Measurements from ENCODE around the gene PPM1E.

The PPM1E gene

GRCh38 chr17:58993311-58993710 is 237.7 kb downstream of the PPM1E start:
- TF ChIP-seq EZH2phosphoT487 (IDR thresholded peaks at IDR 0.05; ENCODE audit: low read depth) (no peak), CTCF (IDR thresholded peaks at IDR 0.05; ENCODE audit: low read depth, low read length) (no peak)
- no peaks in the 10 kb centered on the region for H3K9me3 ChIP-seq (ENCODE audit: insufficient read depth, low read length)
- 0 out of 2 replicates have a peak, but pooled peaks cover 5% of the 10 kb centered on the region for H3K79me2 ChIP-seq (ENCODE audit: low read length)
- H3K4me2 ChIP-seq (ENCODE audit: low read length), result no peak overlapping the region
- H3K4me1 ChIP-seq (ENCODE audit: low read length), result peaks cover 27% of the 10 kb centered on the region
- no peak overlapping the region for H3K9ac ChIP-seq (ENCODE audit: low read length)
- peak overlapping the region; percentile 27; the same call in 1 of the 2 replicates for H3K27ac ChIP-seq (ENCODE audit: low read length)
- no peaks in the 10 kb centered on the region for H3K27me3 ChIP-seq (ENCODE audit: low read depth, low read length)
- H3K4me3 ChIP-seq (ENCODE audit: low read length), result no peak overlapping the region
- no peak overlapping the region for H2AFZ ChIP-seq (ENCODE audit: low read depth, low read length)
- H3K36me3 ChIP-seq (replicated peaks; ENCODE audit: low read depth, low read length), result peaks cover 15% of the 10 kb centered on the region
- H4K20me1 ChIP-seq (ENCODE audit: insufficient read depth, low read length), result no peaks in the 10 kb centered on the region

- Histone ChIP-seq H3K79me2 (ENCODE audit: low read length) (0 out of 2 replicates have a peak, but pooled peaks cover 5% of the 10 kb centered on the region), H3K27ac (ENCODE audit: low read length) (no peak overlapping the region), H3K4me3 (ENCODE audit: low read length) (no peak overlapping the region), H4K20me1 (ENCODE audit: insufficient read depth, low read length) (no peaks in the 10 kb centered on the region), H3K9ac (ENCODE audit: low read length) (no peak overlapping the region), H3K9me3 (ENCODE audit: insufficient read depth, low read length) (no peaks in the 10 kb centered on the region), H3K27me3 (ENCODE audit: low read depth, low read length) (no peaks in the 10 kb centered on the region), H3K36me3 (replicated peaks; ENCODE audit: low read depth, low read length) (peaks cover 18% of the 10 kb centered on the region), H2AFZ (ENCODE audit: low read depth, low read length) (no peak overlapping the region), H3K4me1 (ENCODE audit: low read length) (peaks cover 35% of the 10 kb centered on the region), H3K4me2 (ENCODE audit: low read length) (no peak overlapping the region)
- TF ChIP-seq CTCF (IDR thresholded peaks at IDR 0.05; ENCODE audit: low read depth, low read length) (no peak), EZH2phosphoT487 (IDR thresholded peaks at IDR 0.05; ENCODE audit: low read depth) (no peak)
These were observed 239.7 kb downstream of the PPM1E start for GRCh38 chr17:58995247-58995940.

GRCh38 chr17:58996968-58997367 is 241.3 kb downstream of the PPM1E start:
- no peaks in the 10 kb centered on the region for H3K27me3 ChIP-seq (ENCODE audit: low read depth, low read length)
- no peak overlapping the region for H3K27ac ChIP-seq (ENCODE audit: low read length)
- TF ChIP-seq EZH2phosphoT487 (IDR thresholded peaks at IDR 0.05; ENCODE audit: low read depth) (no peak), CTCF (IDR thresholded peaks at IDR 0.05; ENCODE audit: low read depth, low read length) (no peak)

GRCh38 chr17:58997756-58998553 is 242.3 kb downstream of the PPM1E start:
- Histone ChIP-seq H3K36me3 (replicated peaks; ENCODE audit: low read depth, low read length) (peaks cover 14% of the 10 kb centered on the region), H3K4me2 (ENCODE audit: low read length) (no peak overlapping the region), H3K4me3 (ENCODE audit: low read length) (no peak overlapping the region), H3K27me3 (ENCODE audit: low read depth, low read length) (no peaks in the 10 kb centered on the region), H3K9me3 (ENCODE audit: insufficient read depth, low read length) (no peaks in the 10 kb centered on the region), H3K4me1 (ENCODE audit: low read length) (peaks cover 41% of the 10 kb centered on the region), H3K27ac (ENCODE audit: low read length) (no peak overlapping the region), H3K79me2 (ENCODE audit: low read length) (no peaks in the 10 kb centered on the region), H3K9ac (ENCODE audit: low read length) (no peak overlapping the region), H4K20me1 (ENCODE audit: insufficient read depth, low read length) (no peaks in the 10 kb centered on the region), H2AFZ (ENCODE audit: low read depth, low read length) (no peak overlapping the region)
- TF ChIP-seq CTCF (IDR thresholded peaks at IDR 0.05; ENCODE audit: low read depth, low read length), result no peak
- no peak for TF ChIP-seq EZH2phosphoT487 (IDR thresholded peaks at IDR 0.05; ENCODE audit: low read depth)

More at GRCh38 chr17:58996968-58997367, 241.3 kb downstream of the PPM1E start:
- Histone ChIP-seq H4K20me1 (ENCODE audit: insufficient read depth, low read length) (no peaks in the 10 kb centered on the region), H3K79me2 (ENCODE audit: low read length) (0 out of 2 replicates have a peak, but pooled peaks cover 5% of the 10 kb centered on the region), H3K4me3 (ENCODE audit: low read length) (no peak overlapping the region), H3K4me1 (ENCODE audit: low read length) (peaks cover 39% of the 10 kb centered on the region), H3K36me3 (replicated peaks; ENCODE audit: low read depth, low read length) (peaks cover 18% of the 10 kb centered on the region), H2AFZ (ENCODE audit: low read depth, low read length) (no peak overlapping the region), H3K4me2 (ENCODE audit: low read length) (no peak overlapping the region), H3K9me3 (ENCODE audit: insufficient read depth, low read length) (no peaks in the 10 kb centered on the region), H3K9ac (ENCODE audit: low read length) (no peak overlapping the region)

All from OCI-LY3 (cell line).